PC-9 (cell line): ENCODE measurements around the gene MPDU1.

ENCODE experiments used
- CTCF ChIP-seq: fragments of 200-600 bp; sonication (generic); conservative IDR thresholded peaks from 2 replicates; pipeline ENCODE4 v1.6.1; 2017; ENCODE audit warnings: mixed run types, antibody characterized with exemption, mild to moderate bottlenecking, moderate library complexity
- EZH2 ChIP-seq: fragments of 200-600 bp; sonication (generic); IDR thresholded peaks from 2 replicates; pipeline ENCODE4 v1.8.0; 2017; ENCODE audit warnings: antibody characterized with exemption, low read depth

- TF ChIP-seq CTCF, result no peak
- TF ChIP-seq EZH2, result no peak
Measured at GRCh38 chr17:7549401-7550055, 34.1 kb upstream of the MPDU1 start.
